ENCODE measurements around the gene TMEM163. TPM values are rescaled to one million over a fixed set of nuclear protein-coding genes. Genes with fewer than 3 reads are reported as not detected.

TMEM163 gene
- total RNA-seq, 1 donor from 2014 or later = 31.9 TPM

DNA sequence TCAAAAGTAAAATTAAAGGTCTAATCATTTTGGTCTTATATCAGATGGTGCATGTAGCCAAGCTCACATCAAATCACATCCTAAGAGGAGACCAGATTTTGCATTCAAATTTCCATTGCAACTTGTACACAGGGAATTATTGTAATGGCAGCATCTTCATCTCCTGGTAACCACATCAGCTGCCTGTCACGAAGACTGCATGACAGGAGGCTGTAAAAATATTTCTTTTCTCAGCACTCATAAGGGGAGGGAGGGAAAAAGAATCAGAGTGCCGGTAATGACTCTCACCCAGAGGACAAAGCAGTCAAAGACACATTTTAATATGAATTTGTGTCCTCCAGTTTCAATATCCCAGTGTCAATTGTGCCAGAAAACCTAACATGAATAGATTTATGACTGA lies 216.7 kb downstream of the TMEM163 start:
- Histone ChIP-seq H3K4me3 (no peak overlapping the region), H3K9me3 (no peaks in the 10 kb centered on the region), H3K4me1 (no peaks in the 10 kb centered on the region), H3K27me3 (ENCODE audit: low read depth) (no peaks in the 10 kb centered on the region), H3K36me3 (no peaks in the 10 kb centered on the region), H3K27ac (no peak overlapping the region)
- DNase-seq (no peak), ATAC-seq (no peak)
- TF ChIP-seq, protein P1, sequence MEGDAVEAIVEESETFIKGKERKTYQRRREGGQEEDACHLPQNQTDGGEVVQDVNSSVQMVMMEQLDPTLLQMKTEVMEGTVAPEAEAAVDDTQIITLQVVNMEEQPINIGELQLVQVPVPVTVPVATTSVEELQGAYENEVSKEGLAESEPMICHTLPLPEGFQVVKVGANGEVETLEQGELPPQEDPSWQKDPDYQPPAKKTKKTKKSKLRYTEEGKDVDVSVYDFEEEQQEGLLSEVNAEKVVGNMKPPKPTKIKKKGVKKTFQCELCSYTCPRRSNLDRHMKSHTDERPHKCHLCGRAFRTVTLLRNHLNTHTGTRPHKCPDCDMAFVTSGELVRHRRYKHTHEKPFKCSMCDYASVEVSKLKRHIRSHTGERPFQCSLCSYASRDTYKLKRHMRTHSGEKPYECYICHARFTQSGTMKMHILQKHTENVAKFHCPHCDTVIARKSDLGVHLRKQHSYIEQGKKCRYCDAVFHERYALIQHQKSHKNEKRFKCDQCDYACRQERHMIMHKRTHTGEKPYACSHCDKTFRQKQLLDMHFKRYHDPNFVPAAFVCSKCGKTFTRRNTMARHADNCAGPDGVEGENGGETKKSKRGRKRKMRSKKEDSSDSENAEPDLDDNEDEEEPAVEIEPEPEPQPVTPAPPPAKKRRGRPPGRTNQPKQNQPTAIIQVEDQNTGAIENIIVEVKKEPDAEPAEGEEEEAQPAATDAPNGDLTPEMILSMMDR (IDR thresholded peaks at IDR 0.05) = no peak
- intact Hi-C loops (cut with DNase I) = no loop called here

DNA sequence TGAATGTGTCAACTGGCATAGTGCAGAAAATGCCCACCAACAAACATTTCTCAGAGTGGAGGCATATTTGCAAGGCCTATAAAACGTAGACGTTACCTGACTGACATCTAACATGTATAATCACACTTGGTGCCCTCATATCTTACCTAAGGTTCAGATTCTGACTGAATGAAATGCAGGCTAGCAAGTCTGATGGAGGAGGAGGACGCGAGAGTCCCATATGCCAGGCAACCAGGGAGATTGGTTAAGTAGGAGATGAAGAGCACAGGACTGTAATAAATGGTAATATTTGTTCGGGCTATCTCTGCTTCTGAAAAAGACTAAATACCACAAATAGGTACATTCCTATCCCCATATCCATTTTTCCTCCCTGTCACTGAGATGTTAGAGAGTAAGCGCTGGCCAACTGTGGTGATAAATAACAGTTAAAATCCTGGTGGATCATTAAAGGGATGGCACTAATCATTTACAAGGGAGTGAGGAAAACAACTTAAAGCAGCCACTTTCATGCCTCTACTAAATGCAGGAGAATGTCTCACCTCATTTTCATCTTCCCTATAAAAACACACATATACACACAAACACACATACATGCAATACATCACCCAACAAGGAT lies 217.2 kb downstream of the TMEM163 start:
- Histone ChIP-seq H3K27me3 (ENCODE audit: low read depth) (no peaks in the 10 kb centered on the region), H3K4me1 (no peaks in the 10 kb centered on the region), H3K36me3 (no peaks in the 10 kb centered on the region), H3K4me3 (no peak overlapping the region), H3K27ac (no peak overlapping the region), H3K9me3 (no peaks in the 10 kb centered on the region)
- intact Hi-C loops (cut with DNase I) = no loop called here
- ATAC-seq = no peak
- no peak for DNase-seq
- TF ChIP-seq, protein P1 (IDR thresholded peaks at IDR 0.05) = no peak

DNA sequence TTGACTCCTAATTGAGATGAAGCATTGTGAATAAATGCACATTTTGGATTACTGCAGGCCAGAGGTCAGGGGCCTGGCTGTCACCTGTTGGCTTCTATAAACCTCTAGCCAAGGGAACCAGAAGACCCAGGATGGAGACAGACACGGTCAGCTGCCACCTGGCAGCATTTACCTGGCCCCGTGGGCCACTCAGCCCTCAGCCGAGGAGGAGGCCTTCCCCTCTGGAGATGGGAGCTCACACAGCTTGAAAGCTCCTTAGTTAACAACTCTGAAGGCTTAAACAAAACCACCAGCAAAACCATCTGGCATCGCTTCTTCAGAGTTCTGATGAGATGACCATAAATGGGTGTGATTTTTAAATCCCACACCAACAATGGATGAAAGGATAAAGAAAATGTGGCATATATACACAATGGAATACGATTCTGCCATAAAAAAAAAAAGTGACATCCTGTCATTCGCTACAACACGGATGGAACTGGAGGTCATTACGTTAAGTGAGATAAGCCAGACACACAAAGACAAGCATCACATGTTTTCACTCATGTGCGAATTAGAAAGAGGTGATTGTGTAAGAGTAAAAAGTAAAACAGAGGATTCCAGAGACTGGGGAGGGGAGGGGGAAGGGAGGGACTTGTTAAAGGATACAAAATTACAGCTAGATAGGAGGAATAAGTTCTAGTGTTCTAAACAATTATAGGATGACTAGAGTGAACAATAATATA lies 218.4 kb downstream of the TMEM163 start:
- TF ChIP-seq, protein P1 (IDR thresholded peaks at IDR 0.05) = no peak
- H3K9me3 ChIP-seq = no peaks in the 10 kb centered on the region
- intact Hi-C loops (cut with DNase I) = no loop called here
- no peak overlapping the region for H3K4me3 ChIP-seq
- no peaks in the 10 kb centered on the region for H3K4me1 ChIP-seq
- H3K27ac ChIP-seq = no peak overlapping the region
- no peaks in the 10 kb centered on the region for H3K27me3 ChIP-seq (ENCODE audit: low read depth)
- ATAC-seq (no peak), DNase-seq (no peak)
- H3K36me3 ChIP-seq = no peaks in the 10 kb centered on the region

DNA sequence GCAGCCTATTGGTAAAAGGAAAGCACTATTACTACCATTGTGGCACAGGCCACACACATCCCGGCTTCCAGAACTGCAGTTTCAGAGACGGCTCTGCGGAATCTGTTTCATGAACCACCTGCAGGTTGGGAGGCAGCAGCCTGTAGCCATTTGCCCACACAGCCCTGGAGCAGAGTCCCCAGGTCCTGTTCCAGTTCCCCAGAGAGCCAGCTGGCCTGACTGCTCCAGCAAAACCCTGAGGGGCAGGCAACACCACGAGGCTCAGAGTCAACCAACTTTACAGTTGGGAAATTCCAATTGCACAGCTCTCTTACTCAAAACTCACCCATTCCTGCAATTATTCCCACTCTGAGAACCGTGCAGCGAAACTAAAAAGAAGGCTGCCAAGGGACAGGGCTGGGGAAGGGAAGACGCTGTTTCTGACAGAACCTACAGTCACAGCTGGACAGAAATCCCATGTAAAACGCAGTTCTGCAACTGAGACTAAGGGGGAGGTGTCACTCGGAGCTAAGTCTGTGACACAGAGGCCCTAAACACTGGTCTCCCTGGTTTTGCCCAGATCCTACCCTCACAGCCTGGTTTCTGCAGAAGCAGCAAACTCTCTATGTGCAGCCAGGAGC lies 219.4 kb downstream of the TMEM163 start:
- TF ChIP-seq, protein P1 (IDR thresholded peaks at IDR 0.05) = no peak
- DNase-seq = no peak
- no peaks in the 10 kb centered on the region for H3K36me3 ChIP-seq
- no peaks in the 10 kb centered on the region for H3K9me3 ChIP-seq
- H3K4me3 ChIP-seq = no peak overlapping the region
- H3K4me1 ChIP-seq = no peaks in the 10 kb centered on the region
- no peak for ATAC-seq
- H3K27ac ChIP-seq = no peak overlapping the region
- intact Hi-C loops (cut with DNase I) = no loop called here
- H3K27me3 ChIP-seq (ENCODE audit: low read depth) = no peaks in the 10 kb centered on the region

DNA sequence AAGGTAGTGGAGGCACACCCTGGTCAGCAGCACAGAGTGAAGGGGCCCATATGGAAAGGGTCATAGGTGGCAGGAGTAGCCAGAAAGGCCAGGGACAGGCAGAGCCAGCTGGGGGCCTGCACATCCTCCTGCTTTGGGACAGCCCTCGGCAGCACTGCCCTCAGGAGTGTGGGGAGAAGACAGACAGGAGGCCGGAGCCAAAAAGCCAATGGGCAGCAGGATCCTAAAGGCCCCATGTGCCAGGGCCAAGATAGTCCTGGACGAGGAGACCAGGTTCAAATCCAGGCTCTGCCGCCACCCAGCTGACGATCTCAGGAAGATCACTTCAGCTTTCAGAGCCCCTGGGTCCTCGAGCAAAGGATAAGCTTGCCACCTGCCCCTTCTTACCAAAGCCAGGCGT lies 220.1 kb downstream of the TMEM163 start:
- DNase-seq (no peak), ATAC-seq (peak in 1 of 2 donors; percentile 10)
- H3K27ac ChIP-seq = no peak overlapping the region
- no peak overlapping the region for H3K4me3 ChIP-seq
- no peaks in the 10 kb centered on the region for H3K27me3 ChIP-seq (ENCODE audit: low read depth)
- no peaks in the 10 kb centered on the region for H3K36me3 ChIP-seq
- TF ChIP-seq, protein P1 (IDR thresholded peaks at IDR 0.05) = no peak
- no peaks in the 10 kb centered on the region for H3K9me3 ChIP-seq
- H3K4me1 ChIP-seq = no peaks in the 10 kb centered on the region
- intact Hi-C loops (cut with DNase I) = no loop called here
